Stimulated activated CD4-positive, alpha-beta T cell treated with anti-CD3 and anti-CD28 coated beads, Interleukin-1b, Interleukin-23, amount 100 ng/mL, for 4 hours (primary cell): Measurements from ENCODE around the gene VEZF1.

ENCODE experiments used
- DNase-seq, 2 donors: peaks; one replicate each; pipeline ENCODE4 v3.0.0-alpha.2; 2020; ENCODE audit warnings: low read depth in 2 of 2

VEZF1 gene

GRCh38 chr17:57928928-57929327, 59.1 kb downstream of the VEZF1 start:
- DNase-seq: no peak

GRCh38 chr17:57927048-57927723, 60.9 kb downstream of the VEZF1 start:
- no peak for DNase-seq

- DNase-seq: no peak
Observed at GRCh38 chr17:57926723-57927047, 61.4 kb downstream of the VEZF1 start.

- no peak for DNase-seq
Observed at GRCh38 chr17:57925361-57925990, 62.6 kb downstream of the VEZF1 start.

GRCh38 chr17:57924677-57925076, 63.4 kb downstream of the VEZF1 start:
- DNase-seq: no peak
